B cell (primary cell): Measurements from ENCODE around the gene BMPR1A. TPM values are rescaled to one million over a fixed set of nuclear protein-coding genes. Genes with fewer than 3 reads are reported as not detected.

Experiments
- ATAC-seq: fragments of 200-7000 bp; cut with Tn5 transposase; one replicate; pipeline ENCODE4 v1.10.0; 2021; ENCODE audit warnings: low read depth, mild to moderate bottlenecking, moderate number of reproducible peaks, moderate library complexity
- CTCF ChIA-PET: fragments of 350-600 bp; sonication (Branson Sonifier 250); formaldehyde crosslinking; loops from one replicate; lab custom pipeline; 2021; ENCODE audit warnings: antibody characterized with exemption, inconsistent platforms; lab: Charles Lee
- POLR2A ChIA-PET: fragments of 350-600 bp; sonication (Branson Sonifier 250); formaldehyde crosslinking; loops from one replicate; lab custom pipeline; 2021; ENCODE audit warnings: antibody characterized with exemption; lab: Charles Lee
- DNase-seq: peaks from one replicate; pipeline ENCODE4 v3.0.0; 2013
- H2AFZ ChIP-seq: 2 replicates; pipeline ENCODE4 v1.6.1; 2012; ENCODE audit warnings: mild to moderate bottlenecking, low read depth, low read length; ENCODE audit not compliant: insufficient read depth, poor library complexity, severe bottlenecking
- H3K27ac ChIP-seq, 2 donors: 1 replicate in 1 of 2; 2 replicates in 1 of 2; pipeline ENCODE4 v1.5.1; 2012 to 2013; ENCODE audit warnings: low read length in 2 of 2, mild to moderate bottlenecking in 2 of 2, moderate library complexity in 1 of 2
- H3K27me3 ChIP-seq, 4 experiments: fragments of 200-600 bp in 1 of 4; sonication (generic) in 1 of 4; replicated peaks in 1 of 4; 1 replicate in 2 of 4; 2 replicates in 2 of 4; pipeline versions ENCODE4 v1.6.1 to v1.7.0; 2013 to 2016; ENCODE audit warnings: low read length in 3 of 4, mild to moderate bottlenecking in 2 of 4, mixed read lengths in 1 of 4, moderate library complexity in 1 of 4; ENCODE audit not compliant: insufficient read depth in 4 of 4, control insufficient read depth in 3 of 4; ENCODE audit errors: control extremely low read depth in 1 of 4
- H3K36me3 ChIP-seq, 2 experiments: replicated peaks in 1 of 2; 1 replicate in 1 of 2; 2 replicates in 1 of 2; pipeline versions ENCODE4 v1.6.1 to v1.7.1; 2013; ENCODE audit warnings: low read length in 1 of 2; ENCODE audit not compliant: insufficient read depth in 2 of 2, control insufficient read depth in 1 of 2; ENCODE audit errors: control extremely low read depth in 1 of 2, extremely low read depth in 1 of 2
- H3K4me1 ChIP-seq, 2 donors: fragments of 200-600 bp in 1 of 2; sonication (generic) in 1 of 2; 1 replicate in 1 of 2; 2 replicates in 1 of 2; pipeline versions ENCODE4 v1.5.1 to v1.6.1; 2013 to 2017; ENCODE audit warnings: low read length in 2 of 2; ENCODE audit not compliant: control insufficient read depth in 2 of 2, insufficient read depth in 2 of 2
- H3K4me2 ChIP-seq: replicated peaks from 2 replicates; pipeline ENCODE3; 2012; ENCODE audit warnings: mild to moderate bottlenecking, low read depth, low read length; ENCODE audit not compliant: poor library complexity, severe bottlenecking
- H3K4me3 ChIP-seq, 5 experiments: fragments of 200-600 bp in 1 of 5; sonication (generic) in 1 of 5; 1 replicate in 3 of 5; 2 replicates in 2 of 5; pipeline versions ENCODE4 v1.5.1 to v1.7.0; 2011 to 2016; ENCODE audit warnings: low read length in 4 of 5, mild to moderate bottlenecking in 4 of 5, low read depth in 2 of 5, control low read depth in 1 of 5, moderate library complexity in 1 of 5; ENCODE audit not compliant: insufficient read depth in 1 of 5; ENCODE audit errors: control extremely low read depth in 1 of 5, extremely low read depth in 1 of 5
- H3K79me2 ChIP-seq: fragments of 200-600 bp; sonication (generic); one replicate; pipeline ENCODE4 v1.6.0; 2016; ENCODE audit warnings: low read length; ENCODE audit not compliant: control insufficient read depth, insufficient read depth
- H3K9ac ChIP-seq: fragments of 200-600 bp; sonication (generic); 2 replicates; pipeline ENCODE4 v1.6.1; 2017; ENCODE audit warnings: mild to moderate bottlenecking, low read length, moderate library complexity
- H3K9me3 ChIP-seq, 3 donors: one replicate each; pipeline versions ENCODE4 v1.6.1 to v1.7.1; 2013; ENCODE audit warnings: low read length in 2 of 3; ENCODE audit not compliant: control insufficient read depth in 2 of 3, insufficient read depth in 1 of 3; ENCODE audit errors: control extremely low read depth in 1 of 3
- H4K20me1 ChIP-seq: 2 replicates; pipeline ENCODE4 v1.6.0; 2012; ENCODE audit warnings: mild to moderate bottlenecking, low read length; ENCODE audit not compliant: insufficient read depth, control insufficient read depth, poor library complexity, severe bottlenecking
- H3K27ac Mint-ChIP-seq: one replicate; pipeline ENCODE4 v1.8.0; 2021; ENCODE audit warnings: mixed read lengths
- H3K27me3 Mint-ChIP-seq: one replicate; pipeline ENCODE4 v1.8.0; 2021; ENCODE audit warnings: mixed read lengths
- H3K4me1 Mint-ChIP-seq: one replicate; pipeline ENCODE4 v1.8.0; 2021; ENCODE audit warnings: mixed read lengths
- H3K4me3 Mint-ChIP-seq: one replicate; pipeline ENCODE4 v1.8.0; 2021; ENCODE audit warnings: mixed read lengths
- H3K9me3 Mint-ChIP-seq: one replicate; pipeline ENCODE4 v1.8.0; 2022; ENCODE audit warnings: mixed read lengths; ENCODE audit not compliant: insufficient read depth
- EZH2 ChIP-seq: IDR thresholded peaks from 2 replicates; pipeline ENCODE4 v1.6.1; 2012; ENCODE audit warnings: borderline replicate concordance, low read depth, mild to moderate bottlenecking, moderate library complexity, low read length; ENCODE audit not compliant: insufficient read depth, poor library complexity, severe bottlenecking
- WGBS: methylation state at CpG from one replicate; pipeline ENCODE4 v1.1.5; 2013; ENCODE audit warnings: missing lambda C conversion rate; ENCODE audit not compliant: insufficient coverage; 5-methylcytosine and 5-hydroxymethylcytosine counted together
- intact Hi-C: fragments of 100-400 bp; cut with micrococcal nuclease; formaldehyde crosslinking; loops from one replicate; pipeline ENCODE4 v1.10.0; 2022
- polyA plus RNA-seq: library from polyadenylated mRNA; depleted of rRNA; stranded (reverse); fragments of >200 nt; gene quantifications from 2 replicates; pipeline ENCODE4 v1.2.3, GENCODE V29; 2012
- total RNA-seq, 2 donors: library from RNA; stranded (reverse); fragments of 120-200 nt in 1 of 2; gene quantifications; 1 replicate in 1 of 2; 2 replicates in 1 of 2; pipeline versions ENCODE4 v1.2.3 to v1.2.4, GENCODE V29; 2013 to 2022
- TF ChIP-seq, protein P1 (sequence below): fragments of 200-600 bp; IDR thresholded peaks from one replicate; pipeline ENCODE4 v1.8.0; 2022; ENCODE audit warnings: antibody characterized with exemption, mild to moderate bottlenecking

BMPR1A gene
- total and polyA plus RNA-seq, 2 donors (not counting 1 experiment from before 2014, with no cell fraction given) = 1.9 to 15.1 TPM

GRCh38 chr10:86941991-86942421 lies 185.6 kb downstream of the BMPR1A start:
- peaks cover 6% of the 10 kb centered on the region for H3K27me3 Mint-ChIP-seq
- no peak overlapping the region for H3K4me3 Mint-ChIP-seq
- TF ChIP-seq, protein P1, sequence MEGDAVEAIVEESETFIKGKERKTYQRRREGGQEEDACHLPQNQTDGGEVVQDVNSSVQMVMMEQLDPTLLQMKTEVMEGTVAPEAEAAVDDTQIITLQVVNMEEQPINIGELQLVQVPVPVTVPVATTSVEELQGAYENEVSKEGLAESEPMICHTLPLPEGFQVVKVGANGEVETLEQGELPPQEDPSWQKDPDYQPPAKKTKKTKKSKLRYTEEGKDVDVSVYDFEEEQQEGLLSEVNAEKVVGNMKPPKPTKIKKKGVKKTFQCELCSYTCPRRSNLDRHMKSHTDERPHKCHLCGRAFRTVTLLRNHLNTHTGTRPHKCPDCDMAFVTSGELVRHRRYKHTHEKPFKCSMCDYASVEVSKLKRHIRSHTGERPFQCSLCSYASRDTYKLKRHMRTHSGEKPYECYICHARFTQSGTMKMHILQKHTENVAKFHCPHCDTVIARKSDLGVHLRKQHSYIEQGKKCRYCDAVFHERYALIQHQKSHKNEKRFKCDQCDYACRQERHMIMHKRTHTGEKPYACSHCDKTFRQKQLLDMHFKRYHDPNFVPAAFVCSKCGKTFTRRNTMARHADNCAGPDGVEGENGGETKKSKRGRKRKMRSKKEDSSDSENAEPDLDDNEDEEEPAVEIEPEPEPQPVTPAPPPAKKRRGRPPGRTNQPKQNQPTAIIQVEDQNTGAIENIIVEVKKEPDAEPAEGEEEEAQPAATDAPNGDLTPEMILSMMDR = no peak
- no peak for TF ChIP-seq EZH2
- ATAC-seq (no peak), DNase-seq (no peak)
- H3K27ac Mint-ChIP-seq = no peak overlapping the region
- H2AFZ ChIP-seq = no peak overlapping the region
- no peaks in the 10 kb centered on the region for H3K4me1 Mint-ChIP-seq
- intact Hi-C loops = no loop called here
- POLR2A ChIA-PET = no interaction called here
- 93% methylated on average over 14 of the region's 14 CpGs for WGBS
- H3K9me3 ChIP-seq = peaks cover 0 to 5% (median 0%) of the 10 kb centered on the region in 3 donors
- no peak overlapping the region for H3K27ac ChIP-seq
- peaks cover 0 to 4% of the 10 kb centered on the region in 2 donors for H3K4me1 ChIP-seq
- peaks cover 0 to 8% (median 0%) of the 10 kb centered on the region in 4 experiments for H3K27me3 ChIP-seq
- H3K4me2 ChIP-seq = no peak overlapping the region
- H3K36me3 ChIP-seq = no peaks in the 10 kb centered on the region
- no peaks in the 10 kb centered on the region for H3K9me3 Mint-ChIP-seq
- H4K20me1 ChIP-seq = no peaks in the 10 kb centered on the region
- no peaks in the 10 kb centered on the region for H3K79me2 ChIP-seq
- CTCF ChIA-PET = interaction anchor here (1.2 to 4.3 kb wide), 2 partner anchors 25 to 27 kb away, joined by 3 to 19 read pairs; partner anchors contain the start of gene ADIRF
- no peak overlapping the region for H3K9ac ChIP-seq
- no peak overlapping the region for H3K4me3 ChIP-seq

- no peak overlapping the region for H3K4me2 ChIP-seq
- ChIA-PET POLR2A (no interaction called here), CTCF (interaction anchor here (0.7 to 1.2 kb wide), 2 partner anchors 24 to 32 kb away, joined by 3 read pairs; no protein-coding TSS in a partner anchor)
- H3K27me3 ChIP-seq = peaks cover 0 to 10% (median 0%) of the 10 kb centered on the region in 4 experiments
- H3K27ac ChIP-seq = no peak overlapping the region
- peaks cover 0 to 4% of the 10 kb centered on the region in 2 donors for H3K4me1 ChIP-seq
- ATAC-seq (no peak), DNase-seq (no peak)
- Mint-ChIP-seq H3K4me1 (no peaks in the 10 kb centered on the region), H3K9me3 (no peaks in the 10 kb centered on the region), H3K4me3 (no peak overlapping the region), H3K27ac (no peak overlapping the region), H3K27me3 (peaks cover 7% of the 10 kb centered on the region)
- no peaks in the 10 kb centered on the region for H3K79me2 ChIP-seq
- H4K20me1 ChIP-seq = no peaks in the 10 kb centered on the region
- H3K36me3 ChIP-seq = no peaks in the 10 kb centered on the region
- no peak overlapping the region for H3K4me3 ChIP-seq
- WGBS = 95% methylated on average over 91 of the region's 94 CpGs
- no peak overlapping the region for H2AFZ ChIP-seq
- H3K9ac ChIP-seq = no peak overlapping the region
- intact Hi-C loops = no loop called here
- TF ChIP-seq, protein P1 = no peak
- H3K9me3 ChIP-seq = peaks cover 0 to 5% (median 0%) of the 10 kb centered on the region in 3 donors
These were observed 186.3 kb downstream of the BMPR1A start for GRCh38 chr10:86942441-86943315.
